Measurements from ENCODE around the gene TBX4. TPM values are rescaled to one million over a fixed set of nuclear protein-coding genes. Genes with fewer than 3 reads are reported as not detected.
"Not testable (repeated sequence)": the region's sequence is repeated elsewhere in the genome, so short reads cannot be mapped to it uniquely, and the experiment has no call there.

Gene TBX4
- total and polyA plus RNA-seq, 2 experiments from 2014 or later: not detected

GRCh38 chr17:61508912-61509311, 56.7 kb downstream of the TBX4 start:
- no peak overlapping the region for H3K4me3 ChIP-seq
- peaks cover 8% of the 10 kb centered on the region; the same call in 1 of the 2 replicates for H3K4me1 ChIP-seq (ENCODE audit: insufficient read depth)
- H3K27ac ChIP-seq: no peak overlapping the region
- no peaks in the 10 kb centered on the region for H3K9me3 ChIP-seq (ENCODE audit: low read depth)
- no peaks in the 10 kb centered on the region for H3K79me2 ChIP-seq (ENCODE audit: insufficient read depth)
- TF ChIP-seq EZH2phosphoT487 (IDR thresholded peaks at IDR 0.05; ENCODE audit: insufficient read depth, low read depth) (no peak), EZH2 (IDR thresholded peaks at IDR 0.05; ENCODE audit: insufficient read depth, poor library complexity, severe bottlenecking) (no peak)
- H3K9me2 ChIP-seq (ENCODE audit: insufficient read depth): no peaks in the 10 kb centered on the region
- no peak for DNase-seq
- H3F3A ChIP-seq (ENCODE audit: insufficient read depth): peaks cover 4% of the 10 kb centered on the region; the same call in 1 of the 2 replicates
- no peak overlapping the region for H3K4me2 ChIP-seq (ENCODE audit: unreplicated experiment)
- H4K20me1 ChIP-seq (ENCODE audit: insufficient read depth): no peaks in the 10 kb centered on the region
- no peaks in the 10 kb centered on the region for H3K36me3 ChIP-seq (ENCODE audit: low read depth)
- 63 to 72% methylated on average over 5 of the region's 5 CpGs for WGBS, 2 experiments (ENCODE audit: low coverage in 1 of 2, low lambda C conversion rate in 2 of 2, missing lambda C conversion rate in 2 of 2)
- peaks cover 49% of the 10 kb centered on the region for H3K27me3 ChIP-seq (replicated peaks; ENCODE audit: insufficient read depth)
- no peak overlapping the region for H2AFZ ChIP-seq
- H3K9ac ChIP-seq: no peak overlapping the region
- in situ Hi-C loops (cut with MboI): no loop called here

- peaks cover 54% of the 10 kb centered on the region for H3K27me3 ChIP-seq (replicated peaks; ENCODE audit: insufficient read depth)
- H3K9ac ChIP-seq; H3K36me3 ChIP-seq (ENCODE audit: low read depth); H3K4me2 ChIP-seq (ENCODE audit: unreplicated experiment); H4K20me1 ChIP-seq (ENCODE audit: insufficient read depth); H3K79me2 ChIP-seq (ENCODE audit: insufficient read depth); in situ Hi-C loops (cut with MboI); H2AFZ ChIP-seq; H3K4me1 ChIP-seq (ENCODE audit: insufficient read depth); H3K4me3 ChIP-seq; H3K27ac ChIP-seq; H3K9me2 ChIP-seq (ENCODE audit: insufficient read depth); H3K9me3 ChIP-seq (ENCODE audit: low read depth); DNase-seq; H3F3A ChIP-seq (ENCODE audit: insufficient read depth): not testable (repeated sequence)
- WGBS, 2 experiments (ENCODE audit: low coverage in 1 of 2, low lambda C conversion rate in 2 of 2, missing lambda C conversion rate in 2 of 2): 61 to 65% methylated on average over 5 of the region's 5 CpGs
These were observed 57.2 kb downstream of the TBX4 start for GRCh38 chr17:61509454-61509853.

- H3K4me1 ChIP-seq (ENCODE audit: insufficient read depth): no peaks in the 10 kb centered on the region
- H4K20me1 ChIP-seq (ENCODE audit: insufficient read depth): no peaks in the 10 kb centered on the region
- H3K9ac ChIP-seq: no peak overlapping the region
- peaks cover 57% of the 10 kb centered on the region for H3K27me3 ChIP-seq (replicated peaks; ENCODE audit: insufficient read depth)
- H3K9me2 ChIP-seq (ENCODE audit: insufficient read depth): no peaks in the 10 kb centered on the region
- no peaks in the 10 kb centered on the region for H3K9me3 ChIP-seq (ENCODE audit: low read depth)
- H3F3A ChIP-seq (ENCODE audit: insufficient read depth): no peaks in the 10 kb centered on the region
- no peak for DNase-seq
- no peak overlapping the region for H3K4me3 ChIP-seq
- no peaks in the 10 kb centered on the region for H3K79me2 ChIP-seq (ENCODE audit: insufficient read depth)
- no peak overlapping the region for H3K4me2 ChIP-seq (ENCODE audit: unreplicated experiment)
- no peak for TF ChIP-seq EZH2 (IDR thresholded peaks at IDR 0.05; ENCODE audit: insufficient read depth, poor library complexity, severe bottlenecking)
- no peak for TF ChIP-seq EZH2phosphoT487 (IDR thresholded peaks at IDR 0.05; ENCODE audit: insufficient read depth, low read depth)
- 47 to 52% methylated on average over 6 of the region's 6 CpGs for WGBS, 2 experiments (ENCODE audit: low coverage in 1 of 2, low lambda C conversion rate in 2 of 2, missing lambda C conversion rate in 2 of 2)
- in situ Hi-C loops (cut with MboI): no loop called here
- no peaks in the 10 kb centered on the region for H3K36me3 ChIP-seq (ENCODE audit: low read depth)
- no peak overlapping the region for H2AFZ ChIP-seq
- no peak overlapping the region for H3K27ac ChIP-seq
These were observed 58.0 kb downstream of the TBX4 start for GRCh38 chr17:61510237-61510636.

- H3K27me3 ChIP-seq (replicated peaks; ENCODE audit: insufficient read depth): peaks cover 59% of the 10 kb centered on the region
- TF ChIP-seq EZH2 (IDR thresholded peaks at IDR 0.05; ENCODE audit: insufficient read depth, poor library complexity, severe bottlenecking) (no peak), EZH2phosphoT487 (IDR thresholded peaks at IDR 0.05; ENCODE audit: insufficient read depth, low read depth) (no peak)
- no peak overlapping the region for H2AFZ ChIP-seq
- WGBS, 2 experiments (ENCODE audit: low coverage in 1 of 2, low lambda C conversion rate in 2 of 2, missing lambda C conversion rate in 2 of 2): 73 to 83% methylated on average over 2 of the region's 2 CpGs
- no peak overlapping the region for H3K4me2 ChIP-seq (ENCODE audit: unreplicated experiment)
- H3K9me3 ChIP-seq (ENCODE audit: low read depth): no peaks in the 10 kb centered on the region
- no peaks in the 10 kb centered on the region for H3K4me1 ChIP-seq (ENCODE audit: insufficient read depth)
- H3F3A ChIP-seq (ENCODE audit: insufficient read depth): no peaks in the 10 kb centered on the region
- H3K9ac ChIP-seq: no peak overlapping the region
- no peaks in the 10 kb centered on the region for H3K79me2 ChIP-seq (ENCODE audit: insufficient read depth)
- no peaks in the 10 kb centered on the region for H4K20me1 ChIP-seq (ENCODE audit: insufficient read depth)
- no peaks in the 10 kb centered on the region for H3K9me2 ChIP-seq (ENCODE audit: insufficient read depth)
- H3K27ac ChIP-seq: no peak overlapping the region
- no peaks in the 10 kb centered on the region for H3K36me3 ChIP-seq (ENCODE audit: low read depth)
- no peak for DNase-seq
- no peak overlapping the region for H3K4me3 ChIP-seq
- in situ Hi-C loops (cut with MboI): no loop called here
These were observed 58.8 kb downstream of the TBX4 start for GRCh38 chr17:61510991-61511390.
